ENCODE results near the gene CLCNKA. TPM values are rescaled to one million over a fixed set of nuclear protein-coding genes. Genes with fewer than 3 reads are reported as not detected.
"Not testable (repeated sequence)": the region's sequence is repeated elsewhere in the genome, so short reads cannot be mapped to it uniquely, and the experiment has no call there.

CLCNKA gene
- total RNA-seq, 4 donors from 2014 or later: 0.10 to 1.3 (median 0.63) TPM; not detected in 1

GRCh38 chr1:15998929-15999328, 22.9 kb upstream of the CLCNKA start:
- H3K4me3 ChIP-seq (ENCODE audit: low read depth, poor library complexity, severe bottlenecking): no peak overlapping the region
- 91 to 98% methylated on average over 11 of the region's 11 CpGs for WGBS, 2 donors
- no peak for DNase-seq (ENCODE audit: low spot score in 2 of 2)
- no peak for TF ChIP-seq POLR2A (IDR thresholded peaks at IDR 0.05)
- no peak for TF ChIP-seq CTCF (IDR thresholded peaks at IDR 0.05)
- intact Hi-C loops (cut with DNase I; ENCODE audit: low total_unique reads): no loop called here

- intact Hi-C loops (cut with DNase I; ENCODE audit: low total_unique reads): not testable (repeated sequence)
- 91 to 94% methylated on average over 10 of the region's 10 CpGs for WGBS, 2 donors
Measured at GRCh38 chr1:16001274-16001673, 20.6 kb upstream of the CLCNKA start.

GRCh38 chr1:16005597-16005996, 16.2 kb upstream of the CLCNKA start:
- intact Hi-C loops (cut with DNase I; ENCODE audit: low total_unique reads): no loop called here
- H3K4me3 ChIP-seq (ENCODE audit: low read depth, poor library complexity, severe bottlenecking): no peak overlapping the region
- 90 to 93% methylated on average over 5 of the region's 5 CpGs for WGBS, 2 donors
- no peak for DNase-seq (ENCODE audit: low spot score in 2 of 2)
- TF ChIP-seq POLR2A (IDR thresholded peaks at IDR 0.05): no peak
- no peak for TF ChIP-seq CTCF (IDR thresholded peaks at IDR 0.05)

More at GRCh38 chr1:16001274-16001673, 20.6 kb upstream of the CLCNKA start:
- not testable (repeated sequence) for DNase-seq (ENCODE audit: low spot score in 2 of 2); H3K4me3 ChIP-seq (ENCODE audit: low read depth, poor library complexity, severe bottlenecking)

- H3K4me3 ChIP-seq (ENCODE audit: low read depth, poor library complexity, severe bottlenecking): no peak overlapping the region
- WGBS, 2 donors: 83 to 85% methylated on average over 11 of the region's 11 CpGs
- TF ChIP-seq POLR2A (IDR thresholded peaks at IDR 0.05) (no peak), CTCF (IDR thresholded peaks at IDR 0.05) (no peak)
- no peak for DNase-seq (ENCODE audit: low spot score in 2 of 2)
- intact Hi-C loops (cut with DNase I; ENCODE audit: low total_unique reads): no loop called here
Measured at GRCh38 chr1:16006010-16006409, 15.8 kb upstream of the CLCNKA start.

GRCh38 chr1:16006552-16007485, 15.0 kb upstream of the CLCNKA start:
- no peak for DNase-seq (ENCODE audit: low spot score in 2 of 2)
- intact Hi-C loops (cut with DNase I; ENCODE audit: low total_unique reads): no loop called here
- H3K4me3 ChIP-seq (ENCODE audit: low read depth, poor library complexity, severe bottlenecking): no peak overlapping the region
- 63 to 64% methylated on average over 9 of the region's 9 CpGs for WGBS, 2 donors
- TF ChIP-seq POLR2A (IDR thresholded peaks at IDR 0.05): no peak
- no peak for TF ChIP-seq CTCF (IDR thresholded peaks at IDR 0.05)

- WGBS, 2 donors: 77 to 86% methylated on average over 6 of the region's 6 CpGs
- TF ChIP-seq CTCF (IDR thresholded peaks at IDR 0.05) (no peak), POLR2A (IDR thresholded peaks at IDR 0.05) (no peak)
- H3K4me3 ChIP-seq (ENCODE audit: low read depth, poor library complexity, severe bottlenecking): no peak overlapping the region
- intact Hi-C loops (cut with DNase I; ENCODE audit: low total_unique reads): no loop called here
- DNase-seq (ENCODE audit: low spot score in 2 of 2): no peak
Measured at GRCh38 chr1:16007671-16008341, 14.0 kb upstream of the CLCNKA start.

Measured in lower leg skin (tissue), 4 donors.